BLaER1 treated with 17β-estradiol and CSF1 and Interleukin-3, amounts not matched to agents 10 nM and 100 nM (cell line): ENCODE data around the gene NR2C1.
"Not testable (repeated sequence)": the region's sequence is repeated elsewhere in the genome, so short reads cannot be mapped to it uniquely, and the experiment has no call there.

Source experiments
- H3K27ac ChIP-seq, 11 experiments: shearing (Covaris generic); formaldehyde crosslinking; 2 replicates each; pipeline ENCODE4 v1.8.1; 2022
- H3K27me3 ChIP-seq, 11 experiments: shearing (Covaris generic); formaldehyde crosslinking; 2 replicates each; pipeline ENCODE4 v1.8.1; 2022
- H3K36me3 ChIP-seq, 11 experiments: shearing (Covaris generic); formaldehyde crosslinking; 2 replicates each; pipeline ENCODE4 v1.8.1; 2022
- H3K4me1 ChIP-seq, 10 experiments: shearing (Covaris generic); formaldehyde crosslinking; 2 replicates each; pipeline ENCODE4 v1.8.1; 2022
- H3K4me2 ChIP-seq, 11 experiments: shearing (Covaris generic); formaldehyde crosslinking; 2 replicates each; pipeline ENCODE4 v1.8.1; 2022
- H3K4me3 ChIP-seq, 10 experiments: shearing (Covaris generic); formaldehyde crosslinking; 2 replicates each; pipeline ENCODE4 v1.8.1; 2022
- H3K9ac ChIP-seq, 11 experiments: shearing (Covaris generic); formaldehyde crosslinking; 2 replicates each; pipeline ENCODE4 v1.8.1; 2022
- H3K9me3 ChIP-seq, 11 experiments: shearing (Covaris generic); formaldehyde crosslinking; replicated peaks in 1 of 11; 2 replicates each; pipeline ENCODE4 v1.8.1; 2022
- H4K20me1 ChIP-seq, 11 experiments: shearing (Covaris generic); formaldehyde crosslinking; 2 replicates each; pipeline ENCODE4 v1.8.1; 2022
- Cebpa-rat ChIP-seq, 11 experiments: shearing (Covaris generic); IDR thresholded peaks; 2 replicates each; pipeline ENCODE4 v1.8.1; 2022

Gene NR2C1

GRCh38 chr12:95003213-95003920 lies 70.1 kb downstream of the NR2C1 start, which contains the start of gene NDUFA12:
Gene NDUFA12, minus strand, starts transcription at chr12:95003697. Its CDS starts 17 bp downstream, at chr12:95003680.
- Histone ChIP-seq H3K27me3 (no peaks in the 10 kb centered on the region), H3K4me2 (peak within 1 kb of the TSS; percentile 79 to 94 (median 85)), H3K27ac (peak within 1 kb of the TSS; percentile 55 to 92 (median 86); a peak in 21 of 22 replicates), H3K4me1 (peaks cover 14 to 58% (median 39%) of the 10 kb centered on the region in 10 experiments), H3K36me3 (peaks cover 15 to 37% (median 29%) of the 10 kb centered on the region in 11 experiments), H3K9ac (peak within 1 kb of the TSS; percentile 81 to 93 (median 90)), H3K4me3 (peak within 1 kb of the TSS; percentile 77 to 93 (median 86)), H3K9me3 (peaks cover 24 to 32% (median 27%) of the 10 kb centered on the region in 11 experiments), H4K20me1 (peaks cover 0 to 20% (median 1%) of the 10 kb centered on the region in 11 experiments; a peak in 9 of 22 replicates)
- no peak for TF ChIP-seq Cebpa-rat (IDR thresholded peaks at IDR 0.05)

- Histone ChIP-seq H3K27ac (peak overlapping the region; percentile 55 to 92 (median 86); a peak in 21 of 22 replicates), H3K9ac (peak overlapping the region; percentile 81 to 93 (median 90)), H3K4me2 (peak overlapping the region; percentile 79 to 94 (median 85)), H3K9me3 (peaks cover 18 to 26% (median 21%) of the 10 kb centered on the region in 11 experiments), H3K4me1 (peaks cover 19 to 64% (median 44%) of the 10 kb centered on the region in 10 experiments), H3K36me3 (peaks cover 15 to 43% (median 30%) of the 10 kb centered on the region in 11 experiments), H4K20me1 (peaks cover 0 to 26% (median 7%) of the 10 kb centered on the region in 11 experiments; a peak in 9 of 22 replicates), H3K27me3 (no peaks in the 10 kb centered on the region), H3K4me3 (peak overlapping the region; percentile 77 to 93 (median 86))
- no peak for TF ChIP-seq Cebpa-rat (IDR thresholded peaks at IDR 0.05)
Measured at GRCh38 chr12:95002754-95003153, 70.7 kb downstream of the NR2C1 start.

GRCh38 chr12:94998326-94998725 lies 75.1 kb downstream of the NR2C1 start:
- Histone ChIP-seq H3K27ac (no peak overlapping the region), H3K36me3 (peaks cover 45 to 86% (median 71%) of the 10 kb centered on the region in 11 experiments), H3K4me3 (no peak overlapping the region), H3K4me1 (peaks cover 18 to 55% (median 34%) of the 10 kb centered on the region in 10 experiments), H3K9me3 (no peaks in the 10 kb centered on the region), H3K9ac (no peak overlapping the region), H4K20me1 (peaks cover 0 to 34% (median 9%) of the 10 kb centered on the region in 11 experiments; a peak in 9 of 22 replicates), H3K27me3 (no peaks in the 10 kb centered on the region), H3K4me2 (peak overlapping the region; percentile 1 to 42 (median 23); a peak in 12 of 22 replicates)
- TF ChIP-seq Cebpa-rat (IDR thresholded peaks at IDR 0.05), result no peak

- Histone ChIP-seq H3K9me3 (no peaks in the 10 kb centered on the region), H4K20me1 (peaks cover 0 to 34% (median 9%) of the 10 kb centered on the region in 11 experiments; a peak in 9 of 22 replicates), H3K27ac (no peak overlapping the region), H3K4me1 (peaks cover 17 to 55% (median 34%) of the 10 kb centered on the region in 10 experiments), H3K27me3 (no peaks in the 10 kb centered on the region), H3K36me3 (peaks cover 51 to 92% (median 77%) of the 10 kb centered on the region in 11 experiments), H3K4me3 (no peak overlapping the region), H3K9ac (no peak overlapping the region), H3K4me2 (peak overlapping the region in 3 of 11 experiments; percentile 18 to 40 (median 30); a peak in 3 of 22 replicates)
- TF ChIP-seq Cebpa-rat (IDR thresholded peaks at IDR 0.05), result no peak
Measured at GRCh38 chr12:94997726-94998125, 75.7 kb downstream of the NR2C1 start.

GRCh38 chr12:94997061-94997460 lies 76.4 kb downstream of the NR2C1 start:
- Histone ChIP-seq H3K4me3 (no peak overlapping the region), H3K27ac (no peak overlapping the region), H3K9ac (no peak overlapping the region), H3K4me1 (peaks cover 10 to 49% (median 27%) of the 10 kb centered on the region in 10 experiments), H3K9me3 (no peaks in the 10 kb centered on the region), H3K36me3 (peaks cover 58 to 99% (median 83%) of the 10 kb centered on the region in 11 experiments), H3K4me2 (no peak overlapping the region), H4K20me1 (peaks cover 0 to 34% (median 9%) of the 10 kb centered on the region in 11 experiments; a peak in 9 of 22 replicates), H3K27me3 (no peaks in the 10 kb centered on the region)
- TF ChIP-seq Cebpa-rat (IDR thresholded peaks at IDR 0.05), result no peak

GRCh38 chr12:94994312-94994711 lies 79.1 kb downstream of the NR2C1 start:
- H3K36me3 ChIP-seq, result peaks cover 58 to 99% (median 84%) of the 10 kb centered on the region in 11 experiments
- TF ChIP-seq Cebpa-rat (IDR thresholded peaks at IDR 0.05), result no peak
- peaks cover 7 to 21% (median 15%) of the 10 kb centered on the region in 10 experiments; a peak in 19 of 20 replicates for H3K4me1 ChIP-seq
- 0 out of 22 replicates have a peak overlapping the region, but pooled peaks of 1 of the 11 experiments have one; percentile 17 for H3K9ac ChIP-seq
- H3K27me3 ChIP-seq, result no peaks in the 10 kb centered on the region
- H3K4me2 ChIP-seq, result no peak overlapping the region
- no peak overlapping the region for H3K27ac ChIP-seq
- H3K9me3 ChIP-seq, result no peaks in the 10 kb centered on the region
- H3K4me3 ChIP-seq, result no peak overlapping the region
- H4K20me1 ChIP-seq, result peaks cover 0 to 35% (median 14%) of the 10 kb centered on the region in 11 experiments; a peak in 12 of 22 replicates

- Histone ChIP-seq H3K36me3 (peaks cover 58 to 98% (median 83%) of the 10 kb centered on the region in 11 experiments), H4K20me1 (peaks cover 0 to 40% (median 15%) of the 10 kb centered on the region in 11 experiments; a peak in 12 of 22 replicates), H3K4me1 (peaks cover 8 to 22% (median 14%) of the 10 kb centered on the region in 10 experiments)
- not testable (repeated sequence) for H3K27me3 ChIP-seq, H3K27ac ChIP-seq, H3K4me2 ChIP-seq, H3K9me3 ChIP-seq, H3K9ac ChIP-seq, H3K4me3 ChIP-seq
Measured at GRCh38 chr12:94993855-94994254, 79.6 kb downstream of the NR2C1 start.

- Histone ChIP-seq H3K36me3 (peaks cover 44 to 94% (median 68%) of the 10 kb centered on the region in 11 experiments), H3K4me1 (peaks cover 9 to 39% (median 24%) of the 10 kb centered on the region in 10 experiments), H3K9me3 (no peaks in the 10 kb centered on the region), H3K4me2 (0 out of 22 replicates have a peak overlapping the region, but pooled peaks of 1 of the 11 experiments have one; percentile 5), H3K27me3 (no peaks in the 10 kb centered on the region), H3K27ac (no peak overlapping the region), H4K20me1 (peaks cover 0 to 36% (median 21%) of the 10 kb centered on the region in 11 experiments; a peak in 14 of 22 replicates), H3K4me3 (no peak overlapping the region), H3K9ac (no peak overlapping the region)
- no peak for TF ChIP-seq Cebpa-rat (IDR thresholded peaks at IDR 0.05)
Measured at GRCh38 chr12:94990222-94990621, 83.2 kb downstream of the NR2C1 start.

GRCh38 chr12:94988471-94988870 lies 84.9 kb downstream of the NR2C1 start:
- no peak overlapping the region for H3K27ac ChIP-seq

More at GRCh38 chr12:94988471-94988870, 84.9 kb downstream of the NR2C1 start:
- H3K4me3 ChIP-seq, result no peak overlapping the region
- H3K9me3 ChIP-seq, result no peaks in the 10 kb centered on the region
- no peak for TF ChIP-seq Cebpa-rat (IDR thresholded peaks at IDR 0.05)
- peaks cover 16 to 43% (median 30%) of the 10 kb centered on the region in 10 experiments for H3K4me1 ChIP-seq
- H3K27me3 ChIP-seq, result no peaks in the 10 kb centered on the region
- H3K9ac ChIP-seq, result no peak overlapping the region
- peak overlapping the region in 9 of 11 experiments; percentile 13 to 68 (median 43); a peak in 15 of 22 replicates for H3K4me2 ChIP-seq
- peaks cover 39 to 88% (median 68%) of the 10 kb centered on the region in 11 experiments for H3K36me3 ChIP-seq
- peaks cover 0 to 31% (median 22%) of the 10 kb centered on the region in 11 experiments; a peak in 14 of 22 replicates for H4K20me1 ChIP-seq
